GM18907 (cell line): ENCODE data around the gene KCNJ18.
"Not testable (repeated sequence)": the region's sequence is repeated elsewhere in the genome, so short reads cannot be mapped to it uniquely, and the experiment has no call there.

Experiments
- ATAC-seq: cut with Tn5 transposase; IDR thresholded peaks from one replicate; pipeline ENCODE4 v1.9.1; 2021; ENCODE audit warnings: mild to moderate bottlenecking, moderate library complexity; ENCODE audit not compliant: unreplicated experiment

KCNJ18 gene

DNA sequence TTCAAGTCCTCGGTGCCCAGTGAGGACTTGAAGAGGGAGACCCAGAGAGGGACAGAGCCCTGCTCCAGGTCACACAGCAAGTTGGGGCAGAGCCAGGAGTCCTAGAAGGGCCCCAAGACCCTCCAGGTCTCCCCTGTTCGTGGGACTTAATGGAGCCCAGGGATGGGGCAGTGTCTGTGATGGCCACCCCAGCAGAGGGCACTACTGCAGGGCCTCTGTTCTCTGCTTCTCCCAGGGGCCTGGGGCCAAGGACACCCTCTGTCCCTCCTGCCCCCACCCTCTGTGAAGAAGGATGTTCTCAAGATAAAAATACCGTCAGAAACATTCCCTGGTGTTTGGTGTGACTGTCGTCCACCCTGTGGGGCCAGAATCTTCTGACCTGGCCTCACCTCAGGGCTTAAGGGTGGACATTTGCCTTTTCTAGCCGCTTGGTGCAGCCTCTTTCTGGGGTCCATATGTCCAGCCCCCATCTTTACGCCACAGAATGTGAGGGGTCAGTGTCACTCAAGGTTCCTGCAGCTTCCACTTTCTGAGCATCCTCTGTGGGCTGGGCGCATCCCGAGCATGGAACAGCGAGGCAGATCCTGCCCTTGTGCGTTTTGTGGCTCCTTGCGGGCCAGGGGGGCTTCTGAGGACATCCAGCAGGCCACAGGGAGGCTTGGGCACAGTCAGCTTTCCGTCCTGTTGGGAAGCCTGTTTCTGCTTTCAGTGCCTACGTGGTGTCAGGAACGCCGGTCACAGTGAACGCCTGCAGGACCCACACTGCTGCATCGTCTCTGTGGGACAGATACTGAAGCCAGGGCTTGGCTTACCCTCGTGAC lies at the start of gene KCNJ18:
KCNJ18 (plus strand) TSS at position 641 of the 821 bp plus-strand sequence. CDS start 10,264 bp downstream, outside the sequence.
- ATAC-seq = not testable (repeated sequence)

DNA sequence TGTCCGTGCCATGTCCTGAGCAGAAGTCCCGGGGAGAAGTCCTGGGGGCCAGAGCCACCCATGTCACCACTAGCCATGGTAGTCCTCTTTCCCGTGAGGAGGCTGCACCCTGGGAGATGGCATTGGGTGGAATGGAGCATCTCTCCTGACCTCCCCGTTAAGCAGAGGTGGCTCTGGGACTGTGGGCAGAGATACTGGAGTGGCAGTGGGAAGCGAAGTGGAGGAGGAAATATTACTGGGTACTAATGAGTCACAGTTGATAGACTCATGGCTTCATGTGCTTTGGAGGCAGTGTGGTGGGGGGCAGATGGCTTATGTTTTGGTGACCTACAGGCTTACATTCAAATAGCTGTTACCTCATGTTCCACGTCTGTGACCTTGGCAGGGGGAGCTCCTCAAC lies 44.2 kb upstream of the KCNJ18 start:
- not testable (repeated sequence) for ATAC-seq

DNA sequence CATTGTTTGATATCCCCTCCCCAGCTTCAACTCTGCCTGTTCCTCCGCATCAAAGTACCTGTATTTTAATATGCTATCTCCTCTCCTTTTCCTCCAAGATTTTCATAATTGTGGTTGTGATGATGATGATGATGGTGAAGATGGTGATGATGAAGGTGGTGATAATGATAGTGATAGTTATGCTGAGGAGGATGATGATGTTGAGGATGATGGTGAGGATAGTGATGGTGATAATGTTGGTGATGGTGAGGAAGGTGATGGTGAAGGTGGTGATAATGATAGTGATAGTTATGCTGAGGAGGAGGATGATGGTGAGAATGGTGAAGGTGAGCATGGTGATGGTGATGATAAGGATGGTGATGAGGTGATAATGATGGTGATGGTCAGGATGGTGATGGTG lies 42.3 kb upstream of the KCNJ18 start:
- not testable (repeated sequence) for ATAC-seq

DNA sequence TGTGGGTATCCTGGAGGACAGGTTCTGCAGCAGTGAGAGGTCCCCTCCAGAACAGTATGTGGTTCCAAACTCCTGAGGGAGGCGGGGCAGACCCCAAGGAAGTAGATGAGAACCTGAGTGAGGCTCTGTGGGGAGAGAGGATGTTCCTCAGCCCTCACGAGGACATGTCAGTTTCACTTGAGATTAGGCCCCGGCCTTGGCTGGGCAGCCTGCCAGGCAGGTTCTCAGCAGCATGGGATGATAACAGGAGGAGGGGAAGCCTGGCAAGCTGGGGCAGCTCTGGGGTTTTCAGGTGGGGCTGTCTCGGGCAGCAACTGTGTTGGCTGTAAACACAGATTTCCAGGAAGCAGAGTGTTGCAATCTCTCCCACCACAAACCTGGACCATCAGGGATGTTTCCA lies 40.3 kb upstream of the KCNJ18 start:
- not testable (repeated sequence) for ATAC-seq

DNA sequence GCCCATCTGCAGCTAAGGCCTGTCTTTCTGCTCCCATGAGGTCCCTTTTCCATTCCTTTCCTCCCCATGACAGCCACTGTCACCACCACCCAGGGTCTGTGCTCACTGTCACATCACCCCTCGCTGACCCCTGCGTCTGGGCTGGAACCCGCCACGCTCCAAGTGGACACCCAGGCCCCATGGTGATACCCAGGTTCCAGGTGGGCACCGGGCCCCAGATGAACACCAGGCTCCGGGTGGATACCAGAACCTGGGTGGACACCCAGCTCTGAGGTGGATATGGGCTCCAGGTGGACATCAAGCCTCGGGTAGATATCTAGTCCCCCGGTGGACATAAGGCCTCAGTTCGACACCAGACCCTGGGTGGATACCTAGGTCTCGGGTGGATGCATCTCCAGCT lies 39.1 kb upstream of the KCNJ18 start:
- ATAC-seq = not testable (repeated sequence)

DNA sequence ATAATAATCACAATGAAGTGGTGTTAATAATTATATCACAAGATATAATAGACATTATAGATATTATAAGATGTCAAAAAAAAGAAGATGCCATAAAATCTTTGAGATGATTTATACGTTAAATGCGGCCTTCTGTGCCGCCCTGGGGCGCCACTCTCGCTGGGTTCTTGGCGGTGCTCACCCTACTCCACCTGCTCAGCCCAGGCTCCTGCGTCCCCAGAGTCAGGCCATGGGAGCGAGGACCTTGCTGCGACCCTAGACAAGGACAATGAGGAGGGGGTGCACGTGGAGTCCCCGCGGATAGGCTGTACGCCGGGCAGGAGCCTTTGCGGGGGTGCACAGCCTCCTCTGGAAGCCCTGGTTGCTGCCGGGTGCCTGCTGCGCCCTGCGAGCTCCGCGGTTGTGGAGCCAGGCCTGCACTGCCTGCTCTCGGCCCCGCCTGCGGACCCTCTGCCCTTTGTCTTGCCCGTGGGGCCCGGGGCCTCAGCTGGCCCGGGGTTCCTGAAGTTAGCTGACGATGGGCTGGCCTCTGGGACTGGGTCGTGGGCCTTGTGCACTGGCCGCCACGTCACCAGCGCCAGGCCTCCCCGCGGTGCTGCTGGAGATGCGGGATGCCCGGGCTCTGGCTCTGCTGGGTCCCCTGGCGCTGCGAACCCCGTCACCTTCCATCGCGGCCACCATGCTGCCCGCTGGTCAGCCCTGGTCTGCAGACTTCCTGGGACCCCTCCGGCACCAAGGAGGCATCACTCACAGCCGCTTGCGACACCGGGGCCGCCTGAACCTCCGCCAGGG lies 35.6 kb upstream of the KCNJ18 start:
- ATAC-seq = not testable (repeated sequence)

DNA sequence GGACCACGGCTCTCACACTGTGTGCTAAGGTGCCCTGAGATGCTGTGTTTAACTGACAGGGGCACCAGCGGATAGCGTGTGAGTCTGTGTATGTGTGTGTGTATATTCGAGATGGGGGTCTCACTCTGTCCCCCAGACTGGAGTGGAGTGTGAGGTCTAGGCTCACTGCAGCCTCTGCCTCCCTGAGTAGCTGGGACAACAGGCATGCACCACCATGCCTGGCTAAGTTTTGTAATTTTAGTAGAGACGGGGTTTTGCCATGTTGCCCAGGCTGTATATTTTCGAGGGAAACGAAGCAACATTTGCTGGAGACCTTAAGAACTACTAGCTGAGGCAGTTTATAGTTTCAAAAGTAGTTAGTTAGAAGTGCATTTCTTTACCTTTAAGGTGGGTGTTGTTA lies 32.7 kb upstream of the KCNJ18 start:
- ATAC-seq = not testable (repeated sequence)

DNA sequence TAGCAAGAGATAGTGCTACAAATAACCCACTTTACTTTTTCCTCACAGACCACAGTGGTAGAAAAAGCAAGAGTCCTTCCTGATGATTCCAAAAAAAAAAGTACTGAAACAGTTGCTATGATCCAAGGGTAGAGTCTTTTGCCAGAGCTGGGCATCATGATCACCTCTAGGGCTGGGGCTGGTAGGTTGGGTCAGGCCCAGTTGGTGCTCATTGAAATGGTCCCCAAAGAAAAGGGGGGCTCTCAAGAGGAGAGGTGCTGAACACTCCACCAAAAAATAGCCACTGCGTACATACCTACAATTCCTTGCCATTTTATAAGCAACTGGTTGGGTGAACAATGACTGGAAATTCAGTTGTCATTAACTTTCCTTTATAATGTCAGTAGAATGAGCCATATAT lies 30.9 kb upstream of the KCNJ18 start:
- not testable (repeated sequence) for ATAC-seq

DNA sequence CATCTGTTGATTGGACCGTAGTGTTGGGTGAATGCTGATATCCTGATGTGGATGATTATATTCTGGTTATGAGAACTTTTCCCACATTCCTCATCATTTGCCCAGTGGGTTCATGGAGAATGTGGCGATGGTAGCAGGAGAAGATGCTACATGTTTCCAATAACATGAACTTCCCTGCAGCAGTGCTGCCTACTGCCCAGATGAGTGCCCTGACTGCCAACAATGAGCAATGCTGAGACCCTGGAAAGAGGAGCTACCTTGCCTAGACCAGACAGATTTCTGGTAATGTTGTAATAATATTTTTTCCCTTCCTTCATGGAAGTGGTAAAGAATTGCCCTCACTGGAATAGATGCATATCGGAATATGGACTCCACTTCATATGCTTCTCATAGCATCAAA lies 29.2 kb upstream of the KCNJ18 start:
- ATAC-seq = not testable (repeated sequence)

DNA sequence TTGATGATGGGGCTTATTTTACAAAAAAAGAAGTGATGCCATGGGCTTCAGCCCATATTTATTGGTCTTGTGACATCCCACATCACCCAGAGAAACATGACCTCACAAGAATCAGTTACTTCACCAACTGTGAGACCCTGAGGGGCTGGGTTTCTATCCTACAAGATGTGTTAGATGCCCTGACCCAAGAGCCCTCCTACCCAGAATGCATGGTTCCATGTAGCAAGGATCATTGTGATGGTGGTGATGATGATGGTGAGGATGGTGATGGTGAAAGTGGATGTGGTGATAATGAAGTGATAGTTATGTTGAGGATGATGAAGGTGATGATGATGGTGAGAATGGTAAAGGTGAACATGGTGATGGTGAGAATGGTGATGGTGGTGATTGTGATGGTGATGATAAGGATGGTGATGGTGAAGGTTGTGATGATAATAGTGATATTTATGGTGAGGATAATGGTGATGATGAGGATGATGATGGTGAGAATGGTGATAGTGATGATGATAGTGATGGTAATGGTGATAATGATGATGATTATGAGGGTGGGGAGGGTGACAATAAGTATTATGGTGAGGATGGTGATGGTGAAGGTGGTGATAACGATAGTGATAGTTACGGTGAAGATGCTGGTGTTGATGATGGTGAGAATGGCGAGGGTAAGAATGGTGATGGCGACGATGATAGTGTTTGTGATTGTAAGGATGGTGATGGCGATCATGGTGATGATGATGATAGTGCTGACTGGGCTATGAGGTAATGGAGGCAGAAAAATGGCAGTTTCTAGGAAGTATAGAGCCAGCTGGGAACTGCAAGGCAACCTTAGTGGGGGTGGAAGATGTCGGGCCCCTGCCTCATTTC lies 28.5 kb upstream of the KCNJ18 start:
- not testable (repeated sequence) for ATAC-seq

DNA sequence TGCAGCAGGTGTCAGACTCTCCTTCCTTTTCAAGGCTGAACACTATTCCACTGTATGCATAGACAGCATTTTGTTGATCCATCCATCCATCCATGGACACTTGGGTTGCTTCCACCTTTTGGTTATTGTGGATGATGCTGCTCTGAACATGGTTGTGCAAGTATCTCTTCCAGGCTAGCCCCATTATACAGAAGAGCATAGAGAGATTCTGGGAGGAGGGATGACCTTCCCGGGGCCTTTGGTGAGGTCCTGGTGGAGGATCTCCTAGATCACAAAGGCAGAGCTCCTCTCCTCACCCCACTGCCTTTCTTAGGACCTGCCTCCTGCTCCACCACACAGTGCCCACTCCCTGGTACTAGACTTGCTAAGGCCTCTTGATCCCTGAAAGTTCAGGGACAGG lies 27.2 kb upstream of the KCNJ18 start:
- ATAC-seq = not testable (repeated sequence)

DNA sequence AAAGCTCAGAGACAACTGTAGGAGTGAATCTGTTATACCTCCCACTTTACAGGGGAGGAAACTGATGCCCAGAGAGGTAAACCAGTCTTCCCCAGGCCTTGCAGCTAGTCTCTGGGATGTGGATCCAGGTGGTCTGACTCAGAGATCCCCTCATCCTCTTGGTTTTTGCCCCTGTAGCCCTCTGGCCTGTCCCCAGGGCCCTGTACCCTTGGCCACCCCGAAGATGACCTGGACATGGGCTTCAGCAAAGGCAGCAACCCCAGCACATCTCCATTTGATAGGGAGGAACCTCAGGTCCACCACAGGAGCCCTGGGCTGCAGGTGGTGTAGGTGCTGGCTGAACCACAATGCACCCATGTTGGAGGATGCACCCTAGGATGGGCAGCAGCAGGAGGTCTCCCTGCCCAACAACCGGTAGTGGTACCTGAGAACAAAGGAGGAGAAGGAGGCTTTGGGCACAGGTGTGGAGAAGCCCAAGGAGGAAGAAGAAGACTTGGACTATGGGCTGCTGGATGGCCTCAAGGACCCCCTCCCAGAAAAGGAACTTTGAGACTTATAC lies 26.3 kb upstream of the KCNJ18 start:
- not testable (repeated sequence) for ATAC-seq

DNA sequence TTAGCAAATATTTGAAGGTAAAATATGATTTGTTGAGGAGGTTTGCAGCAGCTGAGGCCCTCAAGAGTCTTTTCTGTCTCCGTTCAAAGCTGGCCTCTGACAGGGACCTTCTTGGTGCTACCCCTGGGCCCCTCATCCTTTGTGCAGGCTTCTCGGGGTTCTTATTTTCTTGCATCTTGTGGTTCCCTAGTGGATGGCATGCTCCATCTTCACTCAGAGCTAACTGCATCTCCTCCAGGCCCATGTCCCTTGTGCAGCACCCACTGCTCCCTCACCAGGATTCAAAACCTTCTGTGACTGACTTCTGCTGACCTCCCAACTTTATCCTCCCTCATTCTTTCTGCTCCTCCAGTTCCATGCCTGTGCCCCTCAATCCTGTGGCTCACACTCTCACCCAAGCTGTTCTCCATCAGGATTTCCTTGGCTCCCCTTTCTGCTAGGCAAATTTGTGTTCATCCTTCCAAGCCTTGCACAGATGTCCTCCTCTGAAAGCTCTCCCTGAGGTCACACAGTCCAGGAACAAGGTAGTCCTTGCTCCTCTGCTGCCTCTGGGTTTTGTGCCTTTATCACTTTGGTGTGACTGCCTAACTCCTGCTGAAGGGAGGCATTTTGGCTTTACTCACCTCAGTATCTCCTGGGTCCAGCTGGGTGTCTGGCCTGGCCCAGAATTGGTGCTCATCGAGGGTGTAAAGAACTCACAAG lies 25.5 kb upstream of the KCNJ18 start:
- ATAC-seq = not testable (repeated sequence)

DNA sequence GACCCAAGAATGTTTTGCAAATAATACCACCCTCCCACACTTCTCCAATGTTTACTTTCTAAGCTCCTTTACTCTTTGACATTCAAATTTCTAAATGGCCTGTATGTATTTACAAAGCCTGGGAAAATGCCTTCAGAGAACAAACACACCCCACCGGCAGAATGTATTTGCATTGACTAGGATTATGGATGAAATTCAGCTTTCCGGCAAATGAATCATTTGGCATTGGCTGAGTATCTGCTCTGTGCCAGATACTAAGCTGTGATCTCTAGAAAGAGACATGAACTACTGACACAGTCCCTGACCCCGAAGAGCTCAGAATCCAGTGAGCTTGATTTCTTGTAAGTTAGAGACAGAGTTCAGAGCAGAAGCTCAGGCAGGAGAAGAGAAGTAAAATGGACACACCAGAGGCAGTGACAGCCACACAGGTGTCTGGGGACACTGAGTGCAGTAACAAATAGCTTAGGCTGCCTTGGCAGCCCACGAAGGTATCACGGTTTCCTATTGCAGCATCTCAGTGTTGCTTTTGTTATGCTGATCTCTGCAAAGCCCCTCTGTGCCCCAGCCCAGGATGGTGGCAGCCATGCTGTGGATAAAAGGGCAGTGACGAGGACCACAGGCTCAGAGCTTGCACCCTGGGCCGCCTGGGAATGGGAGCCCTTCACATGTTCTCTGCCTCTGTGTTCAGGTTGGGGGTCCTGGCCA lies 24.8 kb upstream of the KCNJ18 start:
- not testable (repeated sequence) for ATAC-seq

DNA sequence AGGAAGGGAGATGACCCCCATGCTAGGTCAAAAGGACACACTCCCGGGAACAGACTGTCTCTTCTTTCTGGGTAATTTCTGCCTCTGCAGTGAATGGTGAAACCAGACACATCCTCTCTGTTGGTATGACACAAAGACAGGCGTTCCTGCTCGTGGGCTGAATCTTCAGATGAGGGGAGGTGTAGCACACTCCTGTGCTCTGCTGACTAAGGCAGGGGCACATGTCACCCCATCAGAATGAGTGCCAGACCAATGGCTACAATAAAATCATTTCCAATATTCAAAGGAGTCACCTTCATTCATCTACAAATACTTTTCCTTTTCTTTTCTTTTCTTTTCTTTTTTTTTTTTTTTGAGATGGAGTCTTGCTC lies 24.2 kb upstream of the KCNJ18 start:
- not testable (repeated sequence) for ATAC-seq

DNA sequence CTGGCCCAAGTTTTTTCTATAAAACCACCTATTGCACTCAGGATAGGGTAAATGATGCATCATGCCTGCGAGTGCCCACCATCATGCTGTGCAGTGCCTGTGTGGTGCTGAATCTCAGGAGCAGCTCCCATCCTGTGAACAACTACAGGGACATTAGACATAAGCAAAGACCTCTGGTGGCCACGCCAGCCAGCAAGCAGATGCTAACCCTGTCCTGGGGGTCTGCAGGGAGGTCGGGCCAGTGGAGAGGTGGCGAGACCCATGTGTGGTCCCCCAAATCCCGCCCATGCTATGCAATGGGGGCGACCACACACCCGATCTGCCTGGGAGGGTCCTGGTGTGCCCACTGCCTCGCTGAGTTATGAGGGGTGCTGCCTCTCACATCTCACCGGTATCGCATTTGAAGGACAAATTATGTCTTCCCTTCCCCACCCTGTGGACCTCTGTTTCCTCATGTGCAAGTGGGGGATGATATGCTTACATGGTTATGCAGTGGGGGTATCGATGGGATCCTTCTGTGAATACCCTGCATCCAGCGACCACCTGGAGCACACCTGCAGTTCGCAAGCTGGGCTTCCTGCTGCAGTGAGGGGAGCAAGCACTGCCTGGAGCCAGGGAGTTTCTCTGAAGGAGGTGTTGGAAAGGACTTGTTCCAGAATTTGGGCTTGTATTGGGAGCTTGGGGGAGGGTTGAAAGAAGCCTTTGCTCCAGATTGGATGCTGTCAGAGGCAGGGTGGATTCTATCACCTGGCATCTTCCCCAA lies 23.4 kb upstream of the KCNJ18 start:
- ATAC-seq = not testable (repeated sequence)

DNA sequence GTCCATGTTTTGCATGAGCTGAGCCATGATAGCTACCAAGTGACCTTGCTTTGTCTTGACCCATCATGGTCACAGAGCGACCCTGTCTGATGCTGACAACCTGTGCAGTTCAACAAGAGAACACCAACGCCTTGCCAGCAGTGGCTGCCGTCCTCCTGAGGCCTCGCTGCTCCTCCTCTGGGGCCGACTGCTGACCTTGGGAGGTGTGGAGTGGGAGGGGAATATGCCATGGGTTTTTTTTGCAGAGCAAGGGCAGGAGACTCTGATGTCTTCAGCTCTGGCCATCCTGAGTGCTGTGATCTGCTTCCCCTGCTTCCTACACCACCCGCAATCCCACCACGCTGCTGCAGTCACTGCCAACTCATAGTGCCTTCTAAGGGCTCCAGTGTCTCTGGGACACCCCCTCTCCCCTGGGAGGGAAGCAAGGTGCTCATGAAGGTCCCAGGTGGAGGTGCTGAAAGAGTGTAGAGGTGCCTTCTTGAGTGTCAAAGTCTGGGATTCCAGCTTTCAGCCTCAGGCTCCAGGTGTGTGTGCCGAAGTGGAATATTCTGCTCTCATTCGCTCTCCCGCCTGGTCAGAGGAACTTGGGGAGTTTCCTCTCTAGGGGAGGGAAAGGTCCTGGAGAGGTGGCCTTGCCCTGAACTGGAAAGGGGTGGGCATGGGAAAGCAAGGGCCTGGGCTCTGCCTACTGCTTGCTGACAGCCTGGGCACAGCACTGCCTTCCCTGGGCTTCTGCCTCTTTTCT lies 22.5 kb upstream of the KCNJ18 start:
- ATAC-seq = not testable (repeated sequence)
